HEK293 (cell line): ENCODE results near the gene SAMD14.

Experiments
- CTCF ChIA-PET: fragments of 350-600 bp; formaldehyde crosslinking; extraction: SDS; loops from one replicate; lab custom pipeline; 2021; ENCODE audit warnings: antibody characterized with exemption; lab: Yijun Ruan, JAX
- POLR2A ChIA-PET: fragments of 300-600 bp; formaldehyde crosslinking; extraction: SDS; loops from one replicate; lab custom pipeline; 2020; ENCODE audit warnings: antibody characterized with exemption, inconsistent platforms; lab: Yijun Ruan, JAX
- H3K27ac ChIP-seq: fragments of 200-500 bp; sonication (Bioruptor generic); 2 replicates; pipeline ENCODE4 v1.5.1; 2014; ENCODE audit warnings: low read depth, low read length, control low read depth, inconsistent platforms; ENCODE audit errors: extremely low read depth
- H3K36me3 ChIP-seq, 2 experiments: fragments of 200-500 bp in 1 of 2; sonication (Bioruptor generic) in 1 of 2; 1 replicate in 1 of 2; 2 replicates in 1 of 2; pipeline ENCODE4 v1.5.1; 2014 to 2017; ENCODE audit warnings: inconsistent platforms in 2 of 2, low read length in 2 of 2; ENCODE audit not compliant: control insufficient read depth in 2 of 2, insufficient read depth in 1 of 2
- H3K4me1 ChIP-seq: fragments of 200-500 bp; sonication (Bioruptor generic); 2 replicates; pipeline ENCODE4 v1.5.1; 2014; ENCODE audit warnings: mild to moderate bottlenecking, low read length, inconsistent platforms; ENCODE audit not compliant: control insufficient read depth, insufficient read depth
- H3K4me3 ChIP-seq: 2 replicates; pipeline ENCODE4 v1.5.1; 2011; ENCODE audit warnings: low read depth, mild to moderate bottlenecking, control low read depth, low read length, moderate library complexity
- H3K9me3 ChIP-seq: fragments of 200-500 bp; sonication (Bioruptor generic); 2 replicates; pipeline ENCODE4 v1.5.1; 2014; ENCODE audit warnings: low read depth, low read length, inconsistent platforms; ENCODE audit not compliant: control insufficient read depth, insufficient read depth
- KLF7 ChIP-seq: fragments of 450-650 bp; formaldehyde crosslinking; IDR thresholded peaks from 2 replicates; pipeline ENCODE4 v1.5.1; 2016; ENCODE audit warnings: missing biosample characterization, missing genetic modification characterization, borderline replicate concordance
- KLF9 ChIP-seq: fragments of 450-650 bp; formaldehyde crosslinking; IDR thresholded peaks from 2 replicates; pipeline ENCODE4 v1.5.1; 2016; ENCODE audit warnings: missing biosample characterization, missing genetic modification characterization, low read depth
- RBAK ChIP-seq: fragments of 450-650 bp; formaldehyde crosslinking; IDR thresholded peaks from 2 replicates; pipeline ENCODE4 v1.5.1; 2016; ENCODE audit warnings: missing biosample characterization, missing genetic modification characterization
- YY2 ChIP-seq: fragments of 450-650 bp; formaldehyde crosslinking; IDR thresholded peaks from 2 replicates; pipeline ENCODE4 v1.5.1; 2016; ENCODE audit warnings: missing biosample characterization, missing genetic modification characterization
- ZBTB48 ChIP-seq: fragments of 450-650 bp; formaldehyde crosslinking; IDR thresholded peaks from 2 replicates; pipeline ENCODE4 v1.5.1; 2016; ENCODE audit warnings: missing biosample characterization, missing genetic modification characterization
- ZFHX2 ChIP-seq: fragments of 450-650 bp; formaldehyde crosslinking; conservative IDR thresholded peaks from 2 replicates; pipeline ENCODE4 v1.5.1; 2016; ENCODE audit warnings: missing biosample characterization, missing genetic modification characterization
- ZFP3 ChIP-seq: fragments of 450-650 bp; formaldehyde crosslinking; IDR thresholded peaks from 2 replicates; pipeline ENCODE4 v1.5.1; 2016; ENCODE audit warnings: low read depth, missing biosample characterization, missing genetic modification characterization
- ZIC2 ChIP-seq: fragments of 450-650 bp; formaldehyde crosslinking; IDR thresholded peaks from 2 replicates; pipeline ENCODE4 v1.5.1; 2016; ENCODE audit warnings: missing biosample characterization, missing genetic modification characterization
- ZNF138 ChIP-seq: fragments of 450-650 bp; formaldehyde crosslinking; IDR thresholded peaks from 2 replicates; pipeline ENCODE4 v1.5.1; 2016; ENCODE audit warnings: missing biosample characterization, missing genetic modification characterization, borderline replicate concordance
- ZNF155 ChIP-seq: fragments of 450-650 bp; formaldehyde crosslinking; IDR thresholded peaks from 2 replicates; pipeline ENCODE4 v1.5.1; 2016; ENCODE audit warnings: missing biosample characterization, missing genetic modification characterization
- ZNF157 ChIP-seq: fragments of 450-650 bp; formaldehyde crosslinking; IDR thresholded peaks from 2 replicates; pipeline ENCODE4 v1.5.1; 2016; ENCODE audit warnings: missing biosample characterization, missing genetic modification characterization
- ZNF2 ChIP-seq: fragments of 450-650 bp; formaldehyde crosslinking; IDR thresholded peaks from 2 replicates; pipeline ENCODE4 v1.5.1; 2016; ENCODE audit warnings: missing biosample characterization, missing genetic modification characterization
- ZNF335 ChIP-seq: fragments of 450-650 bp; formaldehyde crosslinking; conservative IDR thresholded peaks from 2 replicates; pipeline ENCODE4 v1.5.1; 2016; ENCODE audit warnings: missing biosample characterization, missing genetic modification characterization
- ZNF510 ChIP-seq: fragments of 450-650 bp; formaldehyde crosslinking; IDR thresholded peaks from 2 replicates; pipeline ENCODE4 v1.5.1; 2018; ENCODE audit warnings: mild to moderate bottlenecking, missing genetic modification characterization, missing biosample characterization; ENCODE audit not compliant: insufficient replicate concordance
- ZNF530 ChIP-seq: fragments of 450-650 bp; formaldehyde crosslinking; IDR thresholded peaks from 2 replicates; pipeline ENCODE4 v1.5.1; 2016; ENCODE audit warnings: low read depth, missing biosample characterization, missing genetic modification characterization
- ZNF596 ChIP-seq: fragments of 450-650 bp; IDR thresholded peaks from 2 replicates; pipeline ENCODE4 v1.5.0; 2018; ENCODE audit warnings: missing biosample characterization, mild to moderate bottlenecking, missing genetic modification characterization, moderate library complexity
- ZNF624 ChIP-seq: fragments of 450-650 bp; formaldehyde crosslinking; IDR thresholded peaks from 2 replicates; pipeline ENCODE4 v1.5.1; 2017; ENCODE audit warnings: missing biosample characterization, missing genetic modification characterization
- ZNF629 ChIP-seq: fragments of 450-650 bp; formaldehyde crosslinking; IDR thresholded peaks from 2 replicates; pipeline ENCODE4 v1.5.1; 2017; ENCODE audit warnings: missing biosample characterization, missing genetic modification characterization
- ZNF639 ChIP-seq: fragments of 450-650 bp; formaldehyde crosslinking; IDR thresholded peaks from 2 replicates; pipeline ENCODE4 v1.5.1; 2016; ENCODE audit warnings: missing biosample characterization, missing genetic modification characterization
- ZNF654 ChIP-seq: fragments of 450-650 bp; formaldehyde crosslinking; IDR thresholded peaks from 2 replicates; pipeline ENCODE4 v1.5.1; 2016; ENCODE audit warnings: low read depth, missing biosample characterization, missing genetic modification characterization
- ZNF658 ChIP-seq: fragments of 450-650 bp; formaldehyde crosslinking; IDR thresholded peaks from 2 replicates; pipeline ENCODE4; 2016; ENCODE audit warnings: missing biosample characterization, missing genetic modification characterization
- ZNF677 ChIP-seq: fragments of 450-650 bp; IDR thresholded peaks from 2 replicates; pipeline ENCODE4 v1.5.0; 2018; ENCODE audit warnings: missing biosample characterization, mild to moderate bottlenecking, missing genetic modification characterization, moderate library complexity
- ZNF76 ChIP-seq: fragments of 450-650 bp; formaldehyde crosslinking; IDR thresholded peaks from 2 replicates; pipeline ENCODE4; 2016; ENCODE audit warnings: low read depth, missing biosample characterization, missing genetic modification characterization, borderline replicate concordance
- ZSCAN4 ChIP-seq: fragments of 450-650 bp; formaldehyde crosslinking; IDR thresholded peaks from 2 replicates; pipeline ENCODE4 v1.5.1; 2017; ENCODE audit warnings: missing biosample characterization, missing genetic modification characterization

Gene SAMD14

GRCh38 chr17:50118076-50118827 lies 11.7 kb downstream of the SAMD14 start:
- CTCF ChIA-PET = interaction anchor here (0.6 to 5.2 kb wide), 5 partner anchors 21 to 46 kb away, joined by 3 to 34 read pairs (median 7); no protein-coding TSS in a partner anchor
- Histone ChIP-seq H3K36me3 (peaks cover 0 to 10% of the 10 kb centered on the region in 2 experiments; a peak in 1 of 3 replicates), H3K4me3 (no peak overlapping the region), H3K4me1 (peaks cover 3% of the 10 kb centered on the region), H3K27ac (no peak overlapping the region), H3K9me3 (no peaks in the 10 kb centered on the region)
- TF ChIP-seq ZNF629 (no peak), ZFP3 (tag by site-specific recombination) (peak; percentile 60; the same call in 1 of the 2 replicates), ZNF658 (no peak)
- POLR2A ChIA-PET = interaction anchor here (1.4 kb wide), 1 partner anchor 56 kb away, joined by 3 read pairs; no protein-coding TSS in a partner anchor

- H3K4me1 ChIP-seq = no peaks in the 10 kb centered on the region; the same call in 1 of the 2 replicates
- H3K9me3 ChIP-seq = no peaks in the 10 kb centered on the region
- TF ChIP-seq ZNF510 (tag by site-specific recombination) (no peak), ZNF2 (no peak), ZBTB48 (no peak), ZNF157 (tag by site-specific recombination) (no peak), YY2 (no peak), ZNF677 (tag by site-specific recombination) (no peak), ZNF596 (tag by site-specific recombination) (no peak), ZNF155 (tag by site-specific recombination) (no peak), ZFHX2 (no peak), ZNF624 (tag by site-specific recombination) (no peak)
- H3K36me3 ChIP-seq = peaks cover 0 to 10% of the 10 kb centered on the region in 2 experiments; a peak in 1 of 3 replicates
- CTCF ChIA-PET = interaction anchor here (3.9 to 5.2 kb wide), 2 partner anchors 22 to 44 kb away, joined by 18 to 34 read pairs; no protein-coding TSS in a partner anchor
- H3K4me3 ChIP-seq = no peak overlapping the region
- H3K27ac ChIP-seq = no peak overlapping the region
- POLR2A ChIA-PET = no interaction called here
These were observed 12.5 kb downstream of the SAMD14 start for GRCh38 chr17:50117202-50118051.

- H3K9me3 ChIP-seq = no peaks in the 10 kb centered on the region
- peaks cover 0 to 9% of the 10 kb centered on the region in 2 experiments; a peak in 1 of 3 replicates for H3K36me3 ChIP-seq
- ChIA-PET CTCF (interaction anchor here (0.5 to 5.2 kb wide), 24 partner anchors 8 to 178 kb away, joined by 3 to 51 read pairs (median 8); partner anchors contain the start of genes PDK2, SAMD14 and SGCA), POLR2A (interaction anchor here (0.5 to 0.6 kb wide), 2 partner anchors 23 to 35 kb away, joined by 3 to 5 read pairs; partner anchors contain the start of gene PPP1R9B)
- no peaks in the 10 kb centered on the region; the same call in 1 of the 2 replicates for H3K4me1 ChIP-seq
- H3K4me3 ChIP-seq = no peak overlapping the region
- TF ChIP-seq ZNF138 (tag by site-specific recombination) = no peak
- TF ChIP-seq RBAK (tag by site-specific recombination) = no peak
- H3K27ac ChIP-seq = no peak overlapping the region
These were observed 14.2 kb downstream of the SAMD14 start for GRCh38 chr17:50115756-50116155.

DNA sequence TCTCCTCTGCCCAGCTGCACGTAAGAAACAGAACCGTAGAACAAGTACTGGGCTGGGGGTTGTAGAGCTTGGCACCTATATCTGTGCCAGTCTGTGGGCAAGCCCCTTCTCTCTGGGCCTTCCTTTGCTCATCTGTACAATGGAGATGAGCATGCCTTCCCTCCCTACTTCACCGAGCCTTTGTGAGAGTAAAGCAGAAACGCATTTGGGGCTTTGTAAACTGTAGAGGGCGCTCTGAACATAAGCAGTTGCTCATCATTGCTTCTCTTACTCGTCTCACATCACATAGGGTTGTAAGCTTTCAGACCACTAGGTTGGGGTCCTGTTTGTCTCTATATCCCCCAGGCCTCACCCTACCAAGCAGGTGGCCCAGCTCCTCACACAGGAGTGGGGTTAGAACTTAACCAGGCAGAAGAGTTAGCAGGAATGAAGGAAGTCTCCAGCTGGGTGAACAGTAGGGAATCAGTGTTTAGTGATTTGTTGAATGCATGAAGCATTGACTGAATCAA lies 15.1 kb downstream of the SAMD14 start:
- Histone ChIP-seq H3K27ac (no peak overlapping the region), H3K4me3 (no peak overlapping the region), H3K36me3 (peaks cover 0 to 16% of the 10 kb centered on the region in 2 experiments; a peak in 1 of 3 replicates), H3K9me3 (no peaks in the 10 kb centered on the region), H3K4me1 (no peaks in the 10 kb centered on the region; the same call in 1 of the 2 replicates)
- ChIA-PET POLR2A (interaction anchor here (0.6 to 1.5 kb wide), 4 partner anchors 8 to 28 kb away, joined by 3 to 9 read pairs (median 6); no protein-coding TSS in a partner anchor), CTCF (interaction anchor here (0.6 to 5.2 kb wide), 40 partner anchors 9 to 321 kb away, joined by 3 to 51 read pairs (median 7); partner anchors contain the start of genes PDK2, PPP1R9B, SAMD14 and SGCA)
- TF ChIP-seq ZNF530 (tag by site-specific recombination) = no peak
- no peak for TF ChIP-seq KLF9 (tag by site-specific recombination)
- peak; percentile 38 for TF ChIP-seq ZIC2 (tag by site-specific recombination)
- TF ChIP-seq ZSCAN4 (tag by site-specific recombination) = no peak
- no peak for TF ChIP-seq ZNF639 (tag by site-specific recombination)
- TF ChIP-seq ZNF654 (tag by site-specific recombination) = peak; percentile 88
- no peak for TF ChIP-seq KLF7 (tag by site-specific recombination)
- TF ChIP-seq ZNF76 (tag by site-specific recombination) = peak; percentile 80; the same call in 1 of the 2 replicates
- no peak for TF ChIP-seq ZNF335
